A673 (cell line): ENCODE results near the gene ENO1.

Source experiments
- EZH2 ChIP-seq: fragments of 200-600 bp; sonication (generic); IDR thresholded peaks from 2 replicates; pipeline ENCODE4 v1.6.1; 2017; ENCODE audit warnings: borderline replicate concordance, low read depth, mild to moderate bottlenecking, mixed read lengths, antibody characterized with exemption, low read length; ENCODE audit not compliant: poor library complexity, severe bottlenecking
- TF ChIP-seq, protein P1 (sequence below): fragments of 300-800, 200-600 bp; sonication (generic); conservative IDR thresholded peaks from 2 replicates; pipeline ENCODE4 v1.5.1; 2017; ENCODE audit warnings: low read depth, mild to moderate bottlenecking, antibody characterized with exemption, low read length, moderate library complexity, mixed read lengths

DNA sequence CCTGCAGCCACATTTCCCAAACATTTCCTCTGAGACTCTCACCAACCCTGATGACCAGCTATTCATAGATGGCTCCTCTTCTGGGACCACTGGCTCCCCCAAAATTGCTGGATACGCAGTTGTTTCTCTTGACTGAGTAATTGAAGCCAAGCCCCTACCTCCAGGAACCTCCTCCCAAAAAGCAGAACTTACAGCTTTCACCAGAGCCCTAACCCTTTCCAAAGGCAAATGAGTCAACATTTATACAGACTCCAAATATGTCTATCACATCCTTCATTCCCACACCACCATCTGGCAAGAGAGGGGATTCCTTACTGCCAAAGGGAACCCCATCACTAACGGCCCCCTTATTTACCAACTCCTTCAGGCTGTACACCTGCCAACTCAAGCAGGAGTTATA is 46.9 kb upstream of the ENO1 start:
- TF ChIP-seq, protein P1, sequence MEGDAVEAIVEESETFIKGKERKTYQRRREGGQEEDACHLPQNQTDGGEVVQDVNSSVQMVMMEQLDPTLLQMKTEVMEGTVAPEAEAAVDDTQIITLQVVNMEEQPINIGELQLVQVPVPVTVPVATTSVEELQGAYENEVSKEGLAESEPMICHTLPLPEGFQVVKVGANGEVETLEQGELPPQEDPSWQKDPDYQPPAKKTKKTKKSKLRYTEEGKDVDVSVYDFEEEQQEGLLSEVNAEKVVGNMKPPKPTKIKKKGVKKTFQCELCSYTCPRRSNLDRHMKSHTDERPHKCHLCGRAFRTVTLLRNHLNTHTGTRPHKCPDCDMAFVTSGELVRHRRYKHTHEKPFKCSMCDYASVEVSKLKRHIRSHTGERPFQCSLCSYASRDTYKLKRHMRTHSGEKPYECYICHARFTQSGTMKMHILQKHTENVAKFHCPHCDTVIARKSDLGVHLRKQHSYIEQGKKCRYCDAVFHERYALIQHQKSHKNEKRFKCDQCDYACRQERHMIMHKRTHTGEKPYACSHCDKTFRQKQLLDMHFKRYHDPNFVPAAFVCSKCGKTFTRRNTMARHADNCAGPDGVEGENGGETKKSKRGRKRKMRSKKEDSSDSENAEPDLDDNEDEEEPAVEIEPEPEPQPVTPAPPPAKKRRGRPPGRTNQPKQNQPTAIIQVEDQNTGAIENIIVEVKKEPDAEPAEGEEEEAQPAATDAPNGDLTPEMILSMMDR: no peak
- TF ChIP-seq EZH2: no peak
